PC-3 (cell line): ENCODE results near the gene EFCAB14.
"Not testable (repeated sequence)": the region's sequence is repeated elsewhere in the genome, so short reads cannot be mapped to it uniquely, and the experiment has no call there.

Experiments
- EZH2 ChIP-seq: fragments of 300-600 bp; sonication (generic); IDR thresholded peaks from one replicate; pipeline ENCODE4 v1.6.1; 2017; ENCODE audit warnings: antibody characterized with exemption, mild to moderate bottlenecking, low read length; ENCODE audit not compliant: unreplicated experiment
- TF ChIP-seq, protein P1 (sequence below): fragments of 300-600 bp; sonication (generic); conservative IDR thresholded peaks from 2 replicates; pipeline ENCODE4 v1.5.1; 2017; ENCODE audit warnings: antibody characterized with exemption, low read depth, mild to moderate bottlenecking, low read length

- TF ChIP-seq, protein P1, sequence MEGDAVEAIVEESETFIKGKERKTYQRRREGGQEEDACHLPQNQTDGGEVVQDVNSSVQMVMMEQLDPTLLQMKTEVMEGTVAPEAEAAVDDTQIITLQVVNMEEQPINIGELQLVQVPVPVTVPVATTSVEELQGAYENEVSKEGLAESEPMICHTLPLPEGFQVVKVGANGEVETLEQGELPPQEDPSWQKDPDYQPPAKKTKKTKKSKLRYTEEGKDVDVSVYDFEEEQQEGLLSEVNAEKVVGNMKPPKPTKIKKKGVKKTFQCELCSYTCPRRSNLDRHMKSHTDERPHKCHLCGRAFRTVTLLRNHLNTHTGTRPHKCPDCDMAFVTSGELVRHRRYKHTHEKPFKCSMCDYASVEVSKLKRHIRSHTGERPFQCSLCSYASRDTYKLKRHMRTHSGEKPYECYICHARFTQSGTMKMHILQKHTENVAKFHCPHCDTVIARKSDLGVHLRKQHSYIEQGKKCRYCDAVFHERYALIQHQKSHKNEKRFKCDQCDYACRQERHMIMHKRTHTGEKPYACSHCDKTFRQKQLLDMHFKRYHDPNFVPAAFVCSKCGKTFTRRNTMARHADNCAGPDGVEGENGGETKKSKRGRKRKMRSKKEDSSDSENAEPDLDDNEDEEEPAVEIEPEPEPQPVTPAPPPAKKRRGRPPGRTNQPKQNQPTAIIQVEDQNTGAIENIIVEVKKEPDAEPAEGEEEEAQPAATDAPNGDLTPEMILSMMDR, result not testable (repeated sequence)
- not testable (repeated sequence) for TF ChIP-seq EZH2
These were observed 35.8 kb upstream of the EFCAB14 start for GRCh38 chr1:46754707-46755106.
